Osteocyte (in vitro differentiated cells): Measurements from ENCODE around the gene INPP4B. TPM values are rescaled to one million over a fixed set of nuclear protein-coding genes. Genes with fewer than 3 reads are reported as not detected.

Experiments used
- DNase-seq: peaks from one replicate; pipeline ENCODE4 v3.0.0; 2021; ENCODE audit warnings: mixed read lengths; ENCODE audit not compliant: unreplicated experiment; ENCODE audit errors: extremely low spot score
- H3K27ac Mint-ChIP-seq: one replicate; pipeline ENCODE4 v1.8.0; 2021; ENCODE audit warnings: mild to moderate bottlenecking, mixed read lengths; ENCODE audit not compliant: unreplicated experiment
- H3K27me3 Mint-ChIP-seq: one replicate; pipeline ENCODE4 v1.8.0; 2021; ENCODE audit warnings: mixed read lengths; ENCODE audit not compliant: unreplicated experiment
- H3K36me3 Mint-ChIP-seq: one replicate; pipeline ENCODE4 v1.8.0; 2021; ENCODE audit warnings: mixed read lengths; ENCODE audit not compliant: unreplicated experiment
- H3K4me1 Mint-ChIP-seq: one replicate; pipeline ENCODE4 v1.8.0; 2021; ENCODE audit warnings: mixed read lengths; ENCODE audit not compliant: unreplicated experiment
- H3K4me3 Mint-ChIP-seq: one replicate; pipeline ENCODE4 v1.8.0; 2021; ENCODE audit warnings: mild to moderate bottlenecking, moderate library complexity, mixed read lengths; ENCODE audit not compliant: unreplicated experiment
- H3K9me3 Mint-ChIP-seq: one replicate; pipeline ENCODE4 v1.8.0; 2021; ENCODE audit warnings: mixed read lengths; ENCODE audit not compliant: unreplicated experiment
- long read RNA-seq: library from polyadenylated mRNA; unstranded; transcript quantifications from one replicate; pipeline ENCODE4 v2.0.0, GENCODE V29; 2021
- total RNA-seq: library from RNA; stranded (reverse); gene quantifications from 2 replicates; pipeline ENCODE4 v1.2.1, GENCODE V29; 2021
- TF ChIP-seq, protein P1 (sequence below): fragments of 200-600 bp; sonication (generic); IDR thresholded peaks from 2 replicates; pipeline ENCODE4 v1.5.0; 2021; ENCODE audit warnings: antibody characterized with exemption, mild to moderate bottlenecking, moderate library complexity

The INPP4B gene
- 9.9 and 10.9 TPM in 2 replicates for total RNA-seq
- long read RNA-seq, partial matches to known transcripts, result 32 of 41 reads
- long read RNA-seq, other reads (novel, unspliced or antisense), result 9 of 41 reads

DNA sequence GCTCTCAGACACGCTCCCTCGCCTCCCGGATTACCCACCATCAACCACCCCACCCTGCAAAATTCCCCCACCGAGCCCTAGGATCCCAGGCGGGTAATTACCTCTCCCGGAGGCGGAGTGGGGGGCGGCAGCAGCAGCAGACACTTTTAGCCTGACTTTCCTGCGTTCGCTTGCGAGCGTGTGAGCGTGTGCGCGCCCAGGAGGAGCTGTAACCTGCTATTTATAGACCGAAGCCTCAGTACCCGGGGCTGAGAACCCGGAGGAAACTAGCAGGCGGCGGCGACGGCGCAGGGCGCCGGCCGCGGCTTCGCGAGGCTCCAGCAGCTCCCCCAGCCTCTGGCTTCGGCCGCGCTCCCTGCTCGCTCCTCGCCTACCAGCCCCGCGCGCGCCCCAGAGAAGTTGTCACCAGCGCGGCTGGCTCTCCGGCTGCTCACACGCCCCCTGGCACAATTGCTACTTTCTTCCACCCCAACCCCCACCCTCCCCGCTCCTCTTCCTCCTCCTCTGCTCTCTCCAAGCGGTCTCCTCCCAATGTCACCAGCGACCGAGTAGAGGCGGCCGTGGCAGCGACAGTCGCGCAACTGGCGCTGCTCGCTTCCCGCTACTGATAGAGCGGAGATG is at the start of gene INPP4B:
TSS of gene INPP4B (minus strand) at position 194 of the 621 bp plus-strand sequence.
- TF ChIP-seq, protein P1, sequence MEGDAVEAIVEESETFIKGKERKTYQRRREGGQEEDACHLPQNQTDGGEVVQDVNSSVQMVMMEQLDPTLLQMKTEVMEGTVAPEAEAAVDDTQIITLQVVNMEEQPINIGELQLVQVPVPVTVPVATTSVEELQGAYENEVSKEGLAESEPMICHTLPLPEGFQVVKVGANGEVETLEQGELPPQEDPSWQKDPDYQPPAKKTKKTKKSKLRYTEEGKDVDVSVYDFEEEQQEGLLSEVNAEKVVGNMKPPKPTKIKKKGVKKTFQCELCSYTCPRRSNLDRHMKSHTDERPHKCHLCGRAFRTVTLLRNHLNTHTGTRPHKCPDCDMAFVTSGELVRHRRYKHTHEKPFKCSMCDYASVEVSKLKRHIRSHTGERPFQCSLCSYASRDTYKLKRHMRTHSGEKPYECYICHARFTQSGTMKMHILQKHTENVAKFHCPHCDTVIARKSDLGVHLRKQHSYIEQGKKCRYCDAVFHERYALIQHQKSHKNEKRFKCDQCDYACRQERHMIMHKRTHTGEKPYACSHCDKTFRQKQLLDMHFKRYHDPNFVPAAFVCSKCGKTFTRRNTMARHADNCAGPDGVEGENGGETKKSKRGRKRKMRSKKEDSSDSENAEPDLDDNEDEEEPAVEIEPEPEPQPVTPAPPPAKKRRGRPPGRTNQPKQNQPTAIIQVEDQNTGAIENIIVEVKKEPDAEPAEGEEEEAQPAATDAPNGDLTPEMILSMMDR, result no peak
- H3K36me3 Mint-ChIP-seq, result no peaks in the 10 kb centered on the region
- H3K9me3 Mint-ChIP-seq, result no peaks in the 10 kb centered on the region
- H3K27me3 Mint-ChIP-seq, result peaks cover 52% of the 10 kb centered on the region
- no peak within 1 kb of the TSS for H3K27ac Mint-ChIP-seq
- H3K4me1 Mint-ChIP-seq, result peaks cover 12% of the 10 kb centered on the region
- DNase-seq, result peak; percentile 85
- peak within 1 kb of the TSS; percentile 91 for H3K4me3 Mint-ChIP-seq

DNA sequence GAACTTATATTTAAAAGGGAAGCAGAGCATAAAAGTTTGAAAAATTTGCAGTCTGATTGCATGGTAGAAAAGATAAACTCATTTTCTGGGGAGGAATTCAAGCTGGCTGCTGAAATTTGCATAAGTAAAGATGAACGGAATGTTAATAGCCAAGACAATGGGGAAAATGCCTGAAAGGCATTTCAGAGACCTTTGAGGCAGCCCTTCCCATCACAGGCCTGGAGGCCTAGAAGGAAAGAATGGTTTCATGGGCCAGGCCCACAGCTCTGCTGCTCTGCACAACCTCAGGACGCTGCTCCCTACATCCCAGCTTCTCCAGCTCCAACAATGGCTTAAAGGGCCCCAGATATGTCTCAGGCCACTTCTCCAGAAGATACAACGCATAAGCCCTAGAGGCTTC is 46.9 kb upstream of the INPP4B start:
- no peak overlapping the region for H3K4me3 Mint-ChIP-seq
- H3K4me1 Mint-ChIP-seq, result no peaks in the 10 kb centered on the region
- peaks cover 9% of the 10 kb centered on the region for H3K27me3 Mint-ChIP-seq
- no peaks in the 10 kb centered on the region for H3K36me3 Mint-ChIP-seq
- no peak overlapping the region for H3K27ac Mint-ChIP-seq
- no peak for DNase-seq
- H3K9me3 Mint-ChIP-seq, result peaks cover 29% of the 10 kb centered on the region
- TF ChIP-seq, protein P1, result no peak

DNA sequence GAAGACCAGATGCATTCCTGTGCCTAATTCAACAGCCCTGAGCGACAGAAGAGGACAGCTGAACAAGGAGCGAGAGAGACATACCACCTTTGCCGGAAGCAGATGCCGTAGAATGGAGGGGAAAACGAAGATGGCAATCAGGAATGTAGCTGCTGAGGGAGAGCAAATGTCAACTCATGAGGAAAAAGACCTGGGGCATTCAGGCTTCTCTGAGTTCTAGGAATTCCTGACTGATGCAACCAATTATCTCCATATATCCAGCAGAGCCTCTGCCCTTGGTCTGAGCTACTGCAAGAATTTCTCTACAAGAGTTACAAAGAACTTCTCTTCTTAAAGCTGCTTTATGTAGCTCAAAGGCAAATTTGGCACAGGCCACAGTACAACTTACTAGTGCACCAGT is 40.5 kb upstream of the INPP4B start:
- DNase-seq, result no peak
- H3K4me3 Mint-ChIP-seq, result no peak overlapping the region
- no peaks in the 10 kb centered on the region for H3K36me3 Mint-ChIP-seq
- peaks cover 4% of the 10 kb centered on the region for H3K27me3 Mint-ChIP-seq
- no peaks in the 10 kb centered on the region for H3K4me1 Mint-ChIP-seq
- TF ChIP-seq, protein P1, result no peak
- H3K27ac Mint-ChIP-seq, result no peak overlapping the region
- H3K9me3 Mint-ChIP-seq, result no peaks in the 10 kb centered on the region

GRCh38 chr4:142883040-142883832 is 37.1 kb upstream of the INPP4B start:
- Mint-ChIP-seq H3K27ac (no peak overlapping the region), H3K27me3 (no peaks in the 10 kb centered on the region), H3K4me1 (no peaks in the 10 kb centered on the region), H3K9me3 (no peaks in the 10 kb centered on the region), H3K36me3 (no peaks in the 10 kb centered on the region), H3K4me3 (no peak overlapping the region)
- TF ChIP-seq, protein P1, result peak; percentile 28
- no peak for DNase-seq

GRCh38 chr4:142882159-142882558 is 36.1 kb upstream of the INPP4B start:
- no peaks in the 10 kb centered on the region for H3K36me3 Mint-ChIP-seq
- no peak for DNase-seq
- no peaks in the 10 kb centered on the region for H3K4me1 Mint-ChIP-seq
- TF ChIP-seq, protein P1, result no peak
- H3K27ac Mint-ChIP-seq, result no peak overlapping the region
- H3K27me3 Mint-ChIP-seq, result no peaks in the 10 kb centered on the region
- no peak overlapping the region for H3K4me3 Mint-ChIP-seq
- no peaks in the 10 kb centered on the region for H3K9me3 Mint-ChIP-seq
